ENCODE results near the gene WDR20. TPM values are rescaled to one million over a fixed set of nuclear protein-coding genes. Genes with fewer than 3 reads are reported as not detected.

Gene WDR20
- total RNA-seq, 2 experiments from 2014 or later, result 40.1 to 41.2 TPM

GRCh38 chr14:102140750-102141145 is 1.1 kb downstream of the WDR20 start:
- peak overlapping the region; percentile 96 for H3K4me3 ChIP-seq (ENCODE audit: low read length)
- CTCF ChIA-PET, result interaction anchor here (1.1 kb wide), 1 partner anchor 173 kb away, joined by 3 read pairs; no protein-coding TSS in a partner anchor

DNA sequence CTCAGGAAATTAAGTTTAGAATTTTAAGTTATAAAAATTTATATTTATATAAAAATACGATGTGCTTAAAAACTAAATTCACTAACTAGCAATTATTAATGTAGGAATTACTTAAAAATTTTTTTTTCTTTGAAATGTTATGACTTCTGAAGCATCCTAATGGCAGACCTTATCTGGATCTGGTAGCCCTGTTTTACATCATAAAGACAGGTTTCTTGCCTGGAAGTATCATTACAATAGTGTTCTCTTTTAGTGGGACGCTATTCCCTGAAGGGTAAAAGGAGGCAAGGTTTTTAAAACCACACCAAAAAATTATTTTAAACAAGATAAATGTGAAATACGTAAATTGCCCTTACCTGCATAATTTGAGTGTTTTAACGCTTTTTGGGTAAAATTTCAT is 2.1 kb downstream of the WDR20 start:
- POLR2A ChIA-PET, result interaction anchor here (0.9 kb wide), 1 partner anchor 193 kb away, joined by 4 read pairs; no protein-coding TSS in a partner anchor
- no peak overlapping the region for H3K4me3 Mint-ChIP-seq
- Histone ChIP-seq H3K36me3 (ENCODE audit: insufficient read depth, low read length) (peaks cover 3% of the 10 kb centered on the region), H3K27me3 (ENCODE audit: control insufficient read depth in 1 of 2, insufficient read depth in 2 of 2, low read length in 2 of 2) (no peaks in the 10 kb centered on the region), H3K4me1 (ENCODE audit: insufficient read depth, low read length) (peaks cover 21% of the 10 kb centered on the region), H3K9me3 (ENCODE audit: control insufficient read depth in 1 of 2, insufficient read depth in 1 of 2, low read length in 2 of 2) (no peaks in the 10 kb centered on the region), H3K27ac (ENCODE audit: low read depth in 1 of 2, low read length in 2 of 2) (no peak overlapping the region), H3K4me3 (ENCODE audit: low read length) (no peak overlapping the region)
- CTCF ChIA-PET, result no interaction called here
- H3K36me3 Mint-ChIP-seq (ENCODE audit: low read depth), result peaks cover 37% of the 10 kb centered on the region
- no peak for TF ChIP-seq CTCF (IDR thresholded peaks at IDR 0.05)
- no peaks in the 10 kb centered on the region for H3K9me3 Mint-ChIP-seq
- ATAC-seq (ENCODE audit: poor library complexity) (no peak), DNase-seq (no peak)
- no peak overlapping the region for H3K27ac Mint-ChIP-seq
- intact Hi-C loops (cut with DNase I, micrococcal nuclease), result loop anchor here in 1 of 2 experiments (2.0 to 5.0 kb wide), 4 partner anchors 55 to 384 kb away; partner anchors contain the start of genes CINP, DYNC1H1, HSP90AA1 and TECPR2
- H3K27me3 Mint-ChIP-seq, result no peaks in the 10 kb centered on the region
- H3K4me1 Mint-ChIP-seq (ENCODE audit: low read depth), result peaks cover 52% of the 10 kb centered on the region

More at GRCh38 chr14:102140750-102141145, 1.1 kb downstream of the WDR20 start:
- peaks cover 21% of the 10 kb centered on the region for H3K4me1 ChIP-seq (ENCODE audit: insufficient read depth, low read length)
- ATAC-seq (ENCODE audit: poor library complexity) (no peak), DNase-seq (no peak)
- no peaks in the 10 kb centered on the region for H3K27me3 Mint-ChIP-seq
- intact Hi-C loops (cut with DNase I, micrococcal nuclease), result loop anchor here in 1 of 2 experiments (2.0 to 5.0 kb wide), 4 partner anchors 54 to 383 kb away; partner anchors contain the start of genes CINP, DYNC1H1, HSP90AA1 and TECPR2
- no peaks in the 10 kb centered on the region for H3K9me3 Mint-ChIP-seq
- peaks cover 28% of the 10 kb centered on the region for H3K36me3 Mint-ChIP-seq (ENCODE audit: low read depth)
- peak overlapping the region; percentile 77 to 88 for H3K27ac ChIP-seq (ENCODE audit: low read depth in 1 of 2, low read length in 2 of 2)
- H3K36me3 ChIP-seq (ENCODE audit: insufficient read depth, low read length), result peaks cover 3% of the 10 kb centered on the region
- peaks cover 41% of the 10 kb centered on the region for H3K4me1 Mint-ChIP-seq (ENCODE audit: low read depth)
- TF ChIP-seq CTCF (IDR thresholded peaks at IDR 0.05), result no peak
- H3K9me3 ChIP-seq (ENCODE audit: control insufficient read depth in 1 of 2, insufficient read depth in 1 of 2, low read length in 2 of 2), result no peaks in the 10 kb centered on the region
- no peaks in the 10 kb centered on the region for H3K27me3 ChIP-seq (ENCODE audit: control insufficient read depth in 1 of 2, insufficient read depth in 2 of 2, low read length in 2 of 2)
- H3K4me3 Mint-ChIP-seq, result peak overlapping the region; percentile 100
- peak overlapping the region; percentile 99 for H3K27ac Mint-ChIP-seq
- POLR2A ChIA-PET, result interaction anchor here (2.6 kb wide), 1 partner anchor 53 kb away, joined by 12 read pairs; the partner anchor contains the start of gene HSP90AA1

- Histone ChIP-seq H3K27me3 (ENCODE audit: control insufficient read depth in 1 of 2, insufficient read depth in 2 of 2, low read length in 2 of 2) (no peaks in the 10 kb centered on the region), H3K27ac (ENCODE audit: low read depth in 1 of 2, low read length in 2 of 2) (no peak overlapping the region), H3K4me1 (ENCODE audit: insufficient read depth, low read length) (peaks cover 24% of the 10 kb centered on the region), H3K4me3 (ENCODE audit: low read length) (no peak overlapping the region), H3K36me3 (ENCODE audit: insufficient read depth, low read length) (peaks cover 11% of the 10 kb centered on the region), H3K9me3 (ENCODE audit: control insufficient read depth in 1 of 2, insufficient read depth in 1 of 2, low read length in 2 of 2) (no peaks in the 10 kb centered on the region)
- no peaks in the 10 kb centered on the region for H3K9me3 Mint-ChIP-seq
- H3K4me1 Mint-ChIP-seq (ENCODE audit: low read depth), result peaks cover 54% of the 10 kb centered on the region
- H3K4me3 Mint-ChIP-seq, result no peak overlapping the region
- POLR2A ChIA-PET, result interaction anchor here (0.7 kb wide), 1 partner anchor 42 kb away, joined by 3 read pairs; no protein-coding TSS in a partner anchor
- peaks cover 49% of the 10 kb centered on the region for H3K36me3 Mint-ChIP-seq (ENCODE audit: low read depth)
- H3K27me3 Mint-ChIP-seq, result no peaks in the 10 kb centered on the region
- ATAC-seq (ENCODE audit: poor library complexity) (no peak), DNase-seq (no peak)
- no peak for TF ChIP-seq CTCF (IDR thresholded peaks at IDR 0.05)
- CTCF ChIA-PET, result no interaction called here
- no peak overlapping the region for H3K27ac Mint-ChIP-seq
- intact Hi-C loops (cut with DNase I, micrococcal nuclease), result loop anchor here in 1 of 2 experiments (5.0 kb wide), 1 partner anchor 388 kb away; no protein-coding TSS in a partner anchor
These were observed 5.2 kb downstream of the WDR20 start for GRCh38 chr14:102144914-102145313.

Measured in CD4-positive, alpha-beta T cell (primary cell).